DMS79 treated with DMSO at 0.1 percent for 48 hours (cell line): ENCODE measurements around the gene PLB1.

Experiments used
- DNase-seq: peaks from one replicate; lab custom pipeline; 2025; lab: John Stamatoyannopoulos, UW

PLB1 gene

DNA sequence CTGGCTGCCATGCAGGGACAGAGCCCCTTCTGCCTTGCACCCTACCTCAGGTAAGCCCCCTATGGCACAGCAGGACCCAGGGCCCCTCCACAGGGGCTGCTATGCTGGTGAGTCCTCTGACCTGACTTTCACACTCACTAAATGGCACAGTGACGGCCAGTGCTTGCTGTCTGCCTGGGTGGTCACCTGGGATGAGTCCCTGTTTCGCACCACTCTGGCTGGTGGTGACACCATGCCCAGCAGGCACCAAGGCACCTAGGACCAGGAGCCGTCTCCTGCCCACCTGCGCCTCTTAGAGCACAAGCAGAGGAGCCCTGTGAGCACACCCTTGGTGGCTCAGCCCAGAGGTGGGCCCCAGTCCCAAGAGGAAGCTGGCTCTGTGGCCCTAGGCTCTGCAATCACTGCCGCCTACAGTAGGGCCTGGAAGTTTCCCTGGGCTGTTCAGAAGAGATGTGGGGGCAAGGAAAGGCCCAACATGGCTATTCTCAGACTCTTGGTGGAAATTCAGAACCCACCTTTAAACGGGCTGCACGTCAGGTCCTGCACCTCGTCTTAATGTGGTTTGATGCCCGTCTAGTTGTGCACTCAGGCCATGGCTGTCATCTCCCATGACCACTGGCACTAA lies 96.0 kb downstream of the PLB1 start:
- DNase-seq: no peak

DNA sequence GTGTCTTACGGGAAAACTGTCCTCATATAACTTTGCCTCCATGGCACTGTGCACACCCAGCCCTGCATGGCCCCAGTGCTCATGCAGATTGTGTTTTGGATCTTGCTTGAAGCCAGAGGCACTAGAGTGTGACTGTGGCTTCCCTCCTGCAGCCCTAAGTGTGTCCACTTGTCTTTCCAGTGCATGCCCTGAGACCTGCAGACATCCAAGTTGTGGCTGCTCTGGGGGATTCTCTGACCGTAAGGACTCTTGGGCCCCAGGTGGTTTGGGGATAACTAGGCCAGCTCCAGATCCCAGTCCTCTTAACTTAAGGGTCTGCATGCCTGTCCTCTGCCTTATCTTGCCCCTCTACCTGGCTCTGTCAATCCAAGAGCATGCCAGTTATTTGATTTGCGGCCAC lies 96.6 kb downstream of the PLB1 start:
- DNase-seq: no peak

DNA sequence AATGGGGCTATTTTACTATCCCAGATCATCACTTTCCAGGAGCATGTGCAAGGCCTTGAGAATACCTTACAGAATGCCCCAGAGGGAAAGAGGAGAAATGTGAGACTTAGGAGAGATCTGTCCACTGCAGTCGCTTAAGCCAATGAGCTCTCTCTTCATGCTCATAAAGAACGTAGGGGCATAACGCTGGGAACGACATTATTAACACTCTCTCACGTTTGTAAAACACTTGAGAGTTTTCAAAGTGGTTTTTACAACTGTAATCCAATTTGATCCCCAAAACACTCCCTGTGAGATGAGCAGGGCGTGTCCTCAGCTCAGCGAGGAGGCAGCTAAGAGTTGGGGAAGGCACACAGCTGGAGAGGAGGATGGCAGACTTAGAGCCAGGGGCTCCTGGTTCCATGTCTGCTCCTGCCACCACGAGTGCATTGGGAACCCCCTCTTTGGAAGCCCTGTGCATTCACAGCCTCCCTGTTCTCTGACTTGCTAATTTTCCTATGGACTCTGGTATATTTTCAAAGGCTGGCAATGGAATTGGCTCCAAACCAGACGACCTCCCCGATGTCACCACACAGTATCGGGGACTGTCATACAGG lies 97.4 kb downstream of the PLB1 start:
- no peak for DNase-seq

DNA sequence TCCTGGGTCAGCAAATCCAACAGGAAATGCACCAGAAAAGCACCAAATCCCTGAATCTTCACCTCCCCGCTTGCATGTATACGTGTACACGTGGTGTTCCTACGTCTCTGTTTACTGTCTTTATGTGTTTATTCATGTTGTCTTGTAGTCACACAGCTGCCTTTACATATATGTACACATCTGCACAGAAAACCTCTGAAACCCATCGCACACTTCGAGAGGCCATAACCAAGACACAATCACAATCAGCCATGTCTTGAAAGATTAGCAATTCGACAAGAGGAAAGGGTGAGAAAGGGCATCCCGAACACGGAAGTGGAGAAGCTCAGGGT lies 98.1 kb downstream of the PLB1 start:
- DNase-seq: no peak

DNA sequence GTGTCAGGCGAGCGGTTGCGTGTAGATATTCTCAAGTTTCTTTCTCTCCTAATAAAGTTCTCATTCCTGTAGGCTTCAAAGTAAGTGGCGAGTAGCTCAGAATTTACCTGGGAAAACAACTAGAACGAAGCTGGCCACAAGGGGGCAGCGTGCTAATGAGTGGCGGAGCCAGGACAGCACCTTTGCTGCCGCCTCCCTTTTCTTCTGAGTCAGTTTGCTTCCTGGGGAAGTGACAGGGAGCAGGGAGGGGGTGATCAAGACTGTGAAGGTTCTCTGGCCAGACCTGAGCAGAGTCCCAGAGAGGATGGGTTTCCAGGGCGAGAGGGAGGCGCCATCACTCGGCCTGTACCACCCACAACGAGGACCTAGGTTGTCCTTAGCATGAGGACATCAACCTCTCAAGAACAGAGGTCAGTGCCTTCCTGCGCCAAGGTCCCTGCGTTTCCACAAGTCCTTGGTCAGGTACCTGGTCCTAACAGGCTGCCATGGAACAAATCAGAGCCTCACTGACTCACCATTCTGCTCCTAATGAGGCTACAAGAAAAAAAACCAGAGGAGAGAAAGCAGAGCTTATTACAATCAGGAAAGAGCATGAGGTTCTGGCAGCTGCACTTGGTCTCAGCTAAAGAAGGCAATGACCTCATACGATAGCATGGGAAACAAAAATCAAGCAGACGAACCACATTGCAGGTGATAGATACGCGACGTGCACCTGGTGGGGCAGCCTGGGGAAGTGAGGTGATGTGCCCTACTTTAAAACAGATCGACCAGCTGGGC lies 98.7 kb downstream of the PLB1 start:
- DNase-seq: peak; percentile 73

DNA sequence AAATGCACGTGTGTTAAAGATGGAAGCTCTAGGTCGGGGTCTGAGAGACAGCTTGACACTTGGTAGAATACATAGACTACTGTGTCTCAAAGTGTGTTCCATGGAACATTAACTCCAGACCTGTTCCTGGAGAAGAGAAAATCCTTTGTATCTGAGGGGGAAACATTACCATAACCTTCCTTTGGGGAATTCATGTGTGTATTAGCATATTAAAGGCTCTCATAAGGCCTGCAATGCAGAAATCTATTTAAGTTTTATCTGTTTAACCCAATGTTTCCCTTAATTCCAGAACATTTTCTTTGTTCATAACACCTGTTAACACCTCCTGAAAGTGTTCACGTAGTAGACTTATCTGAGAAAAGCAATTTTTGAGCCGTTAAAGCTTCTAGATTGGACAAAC lies 99.5 kb downstream of the PLB1 start:
- DNase-seq: no peak

DNA sequence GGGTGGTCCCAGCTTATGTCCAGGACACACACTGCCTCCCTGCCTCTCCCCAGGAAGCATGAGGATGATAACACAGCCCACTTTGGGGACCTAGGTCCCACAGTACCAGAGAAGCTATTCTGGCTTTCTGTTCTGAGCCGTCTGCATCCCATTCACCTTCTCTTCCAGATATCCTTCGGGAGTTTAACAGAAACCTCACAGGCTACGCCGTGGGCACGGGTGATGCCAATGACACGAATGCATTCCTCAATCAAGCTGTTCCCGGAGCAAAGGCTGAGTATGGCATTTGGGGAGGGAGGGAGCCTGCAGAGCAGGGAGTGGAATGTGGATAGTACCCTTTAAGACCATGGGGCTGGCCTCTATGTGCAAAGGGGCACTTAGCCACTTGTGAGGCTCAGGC lies 102.6 kb downstream of the PLB1 start:
- no peak for DNase-seq

DNA sequence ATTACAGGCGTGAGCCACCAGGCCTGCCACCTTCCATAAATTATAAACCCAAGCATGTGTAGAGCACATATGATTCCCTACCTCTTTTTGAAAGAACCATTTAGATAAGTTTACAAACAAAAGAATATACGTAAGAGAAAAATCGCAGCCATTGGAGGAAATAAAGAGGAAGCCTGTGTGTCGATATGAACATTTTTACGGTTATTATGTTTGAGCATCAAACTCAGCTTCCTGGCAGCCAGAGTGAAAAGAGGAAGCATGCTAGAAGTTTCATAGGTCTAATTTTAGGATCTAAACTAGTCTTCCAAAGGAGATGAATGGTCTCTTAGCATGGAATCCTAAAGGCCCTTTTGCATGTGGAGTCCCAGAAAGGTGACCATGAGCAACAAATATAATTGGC lies 104.3 kb downstream of the PLB1 start:
- no peak for DNase-seq

DNA sequence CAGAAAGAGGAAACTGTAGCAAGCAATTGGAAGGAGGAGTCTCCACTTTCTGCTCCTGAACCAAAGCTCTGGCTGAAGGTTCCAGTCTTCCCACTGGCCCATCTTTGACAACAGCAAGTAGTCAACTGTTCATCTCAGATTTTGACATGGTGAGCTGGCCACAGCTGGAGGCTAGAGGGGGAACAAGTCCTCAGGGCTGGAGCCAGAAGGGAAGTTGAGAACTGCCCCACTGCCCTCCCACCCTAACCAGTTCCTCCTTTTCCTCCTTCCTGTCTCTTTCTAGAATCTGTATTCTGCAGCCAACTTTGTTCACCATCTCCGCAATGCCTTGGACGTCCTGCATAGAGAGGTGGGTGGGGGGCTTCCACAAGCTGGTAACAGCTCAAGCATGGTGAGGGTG lies 105.8 kb downstream of the PLB1 start:
- no peak for DNase-seq

DNA sequence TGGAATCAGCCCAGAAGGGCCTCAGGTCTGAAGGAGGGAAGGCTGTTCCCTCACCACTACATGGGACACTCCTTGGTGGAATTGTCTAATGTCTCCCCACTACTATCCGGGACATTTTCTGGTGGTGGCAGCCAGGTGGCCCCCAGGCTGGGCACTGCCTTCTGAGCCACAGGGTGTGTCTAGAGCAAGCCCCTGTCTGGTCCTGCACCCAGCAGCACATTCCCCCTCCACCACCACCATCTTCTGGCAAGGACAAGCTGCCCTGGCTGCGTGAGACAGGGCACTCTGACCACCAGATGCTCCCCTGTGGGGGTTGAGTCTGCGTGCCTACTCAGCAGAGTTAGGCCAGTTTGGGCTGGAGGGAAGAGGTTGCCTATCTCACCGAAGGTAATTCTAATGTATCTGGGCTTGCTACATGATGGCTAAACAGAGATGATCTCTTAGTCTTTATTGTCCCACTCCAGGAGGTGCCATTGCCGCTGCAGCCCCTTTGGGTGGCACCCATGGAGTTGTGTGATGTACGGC lies 106.3 kb downstream of the PLB1 start:
- DNase-seq: no peak

DNA sequence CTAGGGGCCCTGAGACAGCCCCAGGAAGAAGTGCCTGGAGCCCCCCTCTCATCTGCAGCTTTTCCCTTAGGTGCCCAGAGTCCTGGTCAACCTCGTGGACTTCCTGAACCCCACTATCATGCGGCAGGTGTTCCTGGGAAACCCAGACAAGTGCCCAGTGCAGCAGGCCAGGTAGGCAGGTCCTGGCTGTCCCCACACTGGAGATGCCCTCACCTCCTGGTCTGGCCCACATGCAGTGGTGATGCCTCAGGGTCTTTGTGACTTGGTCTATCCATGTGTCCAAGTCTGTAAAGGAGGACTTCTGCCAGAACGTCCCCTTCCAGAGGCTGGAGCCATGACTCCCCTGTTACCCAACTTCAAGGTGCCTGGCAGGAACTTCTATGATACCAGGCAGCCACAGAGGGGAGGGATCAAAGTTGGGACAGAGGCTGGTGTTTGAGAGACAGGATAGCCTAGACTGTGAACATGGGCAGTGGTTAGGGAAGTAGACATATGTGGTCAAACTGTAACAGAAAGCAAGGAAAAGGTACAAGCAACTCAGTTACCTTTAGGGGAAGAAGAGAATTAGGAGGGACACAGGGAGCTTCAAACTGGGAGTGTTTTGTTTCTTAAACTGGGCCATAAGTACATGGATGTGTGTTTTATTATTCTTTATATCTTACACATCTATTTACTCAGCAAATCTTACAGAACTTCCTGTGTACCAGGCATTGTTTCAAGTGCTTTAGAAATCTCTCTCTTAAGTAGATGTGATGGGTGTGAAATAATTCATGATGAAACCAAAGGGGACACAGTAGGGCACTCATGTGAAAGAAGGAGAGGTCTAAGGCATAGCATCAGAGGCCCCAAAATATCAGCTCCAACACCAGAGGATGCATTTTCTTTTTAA lies 107.1 kb downstream of the PLB1 start:
- DNase-seq: no peak

DNA sequence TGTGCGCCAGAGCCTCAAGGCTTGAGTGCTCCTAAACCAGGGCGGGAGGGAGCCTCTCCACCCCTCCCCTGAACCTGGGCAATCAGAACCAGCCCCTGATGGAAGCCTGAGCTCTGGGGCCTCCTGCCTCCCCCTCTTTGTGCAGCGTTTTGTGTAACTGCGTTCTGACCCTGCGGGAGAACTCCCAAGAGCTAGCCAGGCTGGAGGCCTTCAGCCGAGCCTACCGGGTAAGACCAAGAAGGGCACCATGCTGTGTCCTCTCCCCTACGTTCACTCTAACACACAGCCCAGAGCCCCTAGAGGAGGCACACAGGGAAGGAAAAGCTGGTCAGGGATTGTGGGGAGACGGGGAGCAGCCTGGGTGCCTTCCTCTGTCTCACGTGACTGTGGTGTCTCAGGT lies 108.0 kb downstream of the PLB1 start:
- DNase-seq: no peak

DNA sequence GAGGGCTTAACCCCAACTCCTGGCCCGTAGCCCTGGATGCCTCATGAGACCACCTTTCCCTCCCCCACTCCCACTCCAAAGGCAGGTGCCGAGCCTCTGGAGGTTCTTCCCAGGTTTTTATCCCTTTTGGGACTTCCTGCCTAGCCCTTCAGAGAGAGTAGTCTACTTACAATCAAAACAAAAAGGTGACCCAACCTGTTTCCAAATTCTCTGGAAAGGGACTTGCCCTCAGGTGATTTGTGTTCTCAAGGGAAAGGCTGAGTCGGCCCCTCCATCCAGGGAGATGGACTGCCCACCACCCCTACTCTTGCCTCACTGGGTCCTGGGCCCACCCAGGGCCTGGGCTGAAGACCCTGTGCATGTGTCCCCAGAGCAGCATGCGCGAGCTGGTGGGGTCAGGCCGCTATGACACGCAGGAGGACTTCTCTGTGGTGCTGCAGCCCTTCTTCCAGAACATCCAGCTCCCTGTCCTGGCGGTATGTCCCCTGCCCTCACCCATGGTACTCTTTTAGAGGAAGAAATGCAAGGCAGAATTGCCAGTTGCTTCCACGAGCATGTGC lies 108.5 kb downstream of the PLB1 start:
- no peak for DNase-seq

DNA sequence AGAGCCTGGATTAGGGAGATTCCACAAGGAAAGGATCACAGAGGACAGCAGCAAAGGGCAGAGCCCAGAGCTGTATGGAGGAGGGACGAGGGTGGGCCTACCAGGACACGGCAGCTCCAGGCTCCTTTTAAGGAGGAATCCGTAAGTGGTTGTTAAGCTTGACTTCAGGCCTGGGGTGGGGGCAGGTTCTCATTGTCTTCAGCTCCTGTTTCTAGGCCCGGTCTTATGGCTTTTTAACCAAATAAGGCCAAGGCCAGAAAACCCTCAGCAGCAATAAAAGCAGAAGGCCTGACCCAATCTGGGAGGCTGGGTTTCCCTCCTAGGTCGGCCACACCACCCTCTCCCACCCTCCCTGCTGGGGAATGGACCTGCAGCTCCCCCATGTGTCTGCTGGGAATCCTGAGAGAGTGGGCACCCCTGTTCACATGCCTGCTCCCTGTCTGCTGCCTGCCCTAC lies 111.2 kb downstream of the PLB1 start:
- no peak for DNase-seq

DNA sequence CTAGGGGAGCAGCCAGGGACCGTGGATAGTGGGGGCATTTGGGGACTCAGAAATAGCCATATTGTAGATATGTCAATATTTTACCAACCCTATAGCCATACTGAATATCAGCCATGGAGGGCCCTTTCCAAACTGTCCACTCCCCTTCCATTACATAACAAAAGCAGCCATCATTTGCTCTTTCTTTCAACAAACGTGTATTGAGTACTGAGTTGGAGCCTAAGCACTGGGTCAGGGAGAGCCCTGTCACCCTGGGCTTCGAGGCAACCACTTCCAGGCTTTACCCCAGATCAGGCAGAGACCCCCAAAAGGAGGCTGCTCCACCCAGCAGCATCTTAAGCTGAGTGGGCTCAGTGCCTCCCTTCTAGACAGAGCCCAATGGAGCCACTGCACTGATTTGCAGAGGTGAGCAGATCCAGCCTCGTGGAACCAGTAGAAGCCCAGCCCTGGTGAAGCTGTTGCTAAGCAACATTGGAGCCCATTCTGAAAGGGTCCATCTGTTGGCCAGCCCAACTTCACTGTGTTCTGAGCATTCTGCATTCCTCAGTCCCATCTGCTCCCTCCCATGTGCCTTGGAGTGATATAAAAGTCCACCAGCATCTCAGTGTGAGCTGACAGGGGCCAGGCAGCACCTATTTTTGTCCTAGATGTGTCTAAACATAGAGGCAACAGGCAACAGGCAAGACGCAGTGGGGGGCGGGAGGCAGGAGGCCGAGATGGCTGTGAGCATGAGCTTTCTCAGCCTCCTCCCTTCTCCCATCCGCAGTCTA lies 112.1 kb downstream of the PLB1 start:
- DNase-seq: no peak

DNA sequence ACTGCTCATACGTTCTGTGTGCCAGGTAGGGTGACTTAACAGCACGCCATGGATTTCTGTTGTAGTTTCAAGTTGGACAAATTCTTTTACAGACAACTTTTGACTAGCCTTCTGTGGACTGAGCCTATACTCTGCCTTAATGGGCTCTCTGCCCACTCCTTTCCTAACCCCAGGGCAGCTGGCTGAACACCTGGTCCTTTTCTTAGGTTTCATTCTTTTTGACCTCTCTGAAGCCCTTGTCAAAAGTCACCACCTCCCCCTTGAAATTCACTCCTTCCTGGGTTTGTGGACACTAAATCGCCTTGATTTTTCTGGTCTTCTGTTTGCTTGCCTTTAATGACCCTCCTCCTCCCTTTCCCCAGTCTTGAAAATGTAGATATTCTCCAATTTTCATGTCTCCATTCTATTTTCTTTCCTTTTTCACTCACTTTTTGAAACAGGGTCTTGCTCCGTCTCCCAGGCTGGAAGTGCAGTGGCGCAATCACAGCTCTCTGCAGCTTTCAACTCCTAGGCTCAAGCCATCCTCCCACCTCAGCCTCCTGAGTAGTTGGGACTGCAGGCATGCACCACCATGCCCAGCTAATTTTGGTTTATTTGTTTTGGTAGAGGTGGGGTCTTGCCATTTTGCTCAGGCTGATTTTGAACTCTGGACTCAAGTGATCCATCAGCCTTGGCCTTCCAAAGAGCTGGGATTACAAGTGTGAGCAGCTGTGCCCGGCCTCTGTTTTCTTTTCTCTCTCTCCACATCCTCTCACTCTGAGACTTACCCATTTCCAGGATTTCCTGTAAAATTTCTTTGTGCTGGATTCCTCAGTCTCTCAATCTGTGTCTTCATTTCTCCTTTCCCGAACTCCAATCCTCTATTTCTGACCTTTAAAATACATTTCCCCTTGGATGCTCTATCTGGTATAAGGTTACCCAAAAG lies 112.9 kb downstream of the PLB1 start:
- DNase-seq: no peak

DNA sequence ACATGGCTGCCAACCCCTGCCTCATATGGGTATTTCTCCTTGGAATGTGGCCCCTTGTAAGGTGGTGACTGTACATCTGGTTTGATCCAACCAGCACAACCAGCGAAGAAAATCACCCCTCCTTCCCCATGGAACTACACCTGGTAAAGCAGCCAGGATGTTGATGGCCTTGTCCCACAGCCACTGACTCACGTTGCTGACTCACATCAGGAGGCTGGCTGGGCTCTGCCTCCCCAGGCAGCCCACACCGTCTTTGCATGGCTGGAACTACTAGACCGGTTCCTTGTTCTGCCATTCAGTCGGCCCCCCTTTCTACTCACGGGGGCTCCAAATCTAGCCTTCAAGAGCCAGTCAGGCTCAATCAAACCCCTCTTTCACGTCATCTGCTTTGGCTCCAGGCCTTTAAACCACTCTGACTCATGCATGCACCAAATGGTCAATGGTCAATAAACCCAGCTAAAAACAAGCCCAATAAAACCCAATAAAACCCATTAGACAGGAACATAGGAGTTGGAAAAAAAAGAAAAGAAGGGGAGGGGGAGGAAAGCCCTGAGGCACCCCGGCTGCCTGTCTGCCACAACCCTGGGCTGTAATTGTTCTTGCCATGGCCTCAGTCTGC lies 114.8 kb downstream of the PLB1 start:
- peak; percentile 39 for DNase-seq

DNA sequence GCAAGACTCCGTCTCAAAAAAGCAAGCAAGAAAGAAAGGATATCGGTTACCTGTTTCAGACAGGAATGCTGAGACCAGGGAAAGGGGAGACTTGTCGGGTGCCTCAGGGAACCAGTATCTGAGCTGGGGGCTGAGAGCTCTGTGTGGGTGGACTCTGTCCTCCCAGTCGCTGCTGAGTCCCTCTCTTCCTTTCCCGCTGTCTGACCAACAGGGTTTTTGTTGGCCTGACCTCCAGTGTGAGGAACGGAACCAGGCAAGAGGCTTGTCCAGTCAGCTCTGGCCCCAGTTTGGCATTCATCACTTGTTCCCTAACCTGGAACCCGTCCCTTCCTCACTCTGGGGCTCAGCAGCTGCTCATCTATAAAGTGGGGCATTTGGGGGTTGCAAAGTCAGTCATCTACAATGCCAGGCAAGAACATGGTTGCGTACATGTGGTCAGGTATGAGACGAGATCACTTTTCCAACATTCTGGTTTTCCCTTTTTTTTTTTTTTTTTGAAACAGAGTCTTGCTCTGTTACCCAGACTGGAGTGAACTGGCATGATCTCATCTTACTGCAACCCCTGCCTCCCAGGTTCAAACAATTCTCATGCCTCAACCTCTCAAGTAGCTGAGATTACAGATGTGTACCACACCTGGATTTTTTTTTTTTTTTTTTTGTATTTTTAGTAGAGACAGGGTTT lies 116.4 kb downstream of the PLB1 start:
- DNase-seq: no peak

DNA sequence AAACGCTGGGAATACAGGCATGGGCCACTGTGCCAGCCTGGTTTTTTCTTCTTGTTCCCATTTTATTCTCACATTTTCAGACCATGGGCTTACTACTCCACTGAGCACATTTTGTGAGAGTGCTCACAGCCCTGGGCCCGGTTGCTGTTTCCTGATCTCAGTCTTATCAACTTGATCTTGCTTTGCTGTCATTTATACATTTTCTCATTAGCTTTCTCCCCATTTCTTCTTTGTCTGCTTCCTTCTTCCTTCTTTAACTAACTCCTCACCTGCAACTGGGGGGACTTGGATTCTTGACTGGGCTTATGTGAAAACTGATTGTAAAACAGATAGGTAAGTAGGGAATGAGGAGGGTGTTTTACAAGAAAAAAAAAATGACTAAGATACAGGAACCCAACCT lies 117.3 kb downstream of the PLB1 start:
- DNase-seq: no peak
